ENCODE results near the gene NELFB. TPM values are rescaled to one million over a fixed set of nuclear protein-coding genes. Genes with fewer than 3 reads are reported as not detected.
A peak's percentile ranks its signal among the peaks of the same experiment; 100 is the strongest.
"Not testable (repeated sequence)": the region's sequence is repeated elsewhere in the genome, so short reads cannot be mapped to it uniquely, and the experiment has no call there.

Gene NELFB
- total RNA-seq, 3 donors from 2014 or later: 32.6 to 39.2 (median 38.7) TPM

DNA sequence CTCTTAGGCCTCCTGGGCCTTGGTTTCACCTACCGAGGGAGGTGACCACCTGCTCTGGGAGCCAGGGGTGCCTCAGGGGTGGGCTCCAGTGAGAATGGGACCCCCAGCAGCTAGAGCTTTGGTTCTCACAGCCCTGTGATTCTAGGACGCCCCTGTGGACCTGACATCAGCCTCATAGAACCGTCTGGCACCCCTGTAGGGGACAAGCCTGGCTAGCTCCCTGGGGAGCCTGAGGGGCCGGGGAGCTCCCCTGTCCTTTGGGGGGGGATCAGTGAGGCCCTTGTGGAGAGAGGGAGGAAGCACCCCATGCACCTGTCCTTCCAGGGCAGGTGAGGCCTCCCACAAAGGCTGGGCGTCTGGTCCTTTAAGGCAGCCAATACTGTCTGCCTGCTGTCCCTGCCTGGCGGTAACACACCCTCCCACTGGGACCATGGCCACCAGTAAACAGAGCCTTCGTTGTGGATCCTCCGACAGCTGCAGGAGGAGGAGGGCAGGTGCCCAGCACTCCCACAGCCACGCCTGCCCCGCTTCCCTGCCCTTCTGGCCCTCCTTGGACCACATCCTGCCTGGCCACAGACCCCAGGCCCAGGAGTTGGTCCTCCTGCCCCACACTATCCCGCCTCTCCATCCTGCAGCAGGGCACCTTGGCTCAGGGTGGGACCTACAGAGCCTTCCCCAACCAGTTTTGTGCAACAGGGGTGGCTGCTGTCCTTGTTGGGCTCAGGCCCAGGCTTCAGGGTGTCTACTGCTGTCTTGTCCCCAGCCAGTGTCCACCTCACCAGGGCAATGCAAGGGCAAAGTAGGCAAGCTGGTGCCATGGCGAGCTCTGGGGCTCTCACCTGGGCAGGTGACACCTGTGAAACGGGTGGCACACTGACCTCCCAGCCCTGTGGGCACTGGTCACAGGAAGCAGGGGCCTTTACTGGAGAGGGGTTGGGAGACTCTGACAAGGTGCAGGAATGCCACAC lies 17.1 kb upstream of the NELFB start:
- intact Hi-C loops (cut with DNase I; ENCODE audit: low total_unique reads): loop anchor here (10.0 kb wide), 1 partner anchor 123 kb away; the partner anchor contains the start of gene DPP7
- TF ChIP-seq POLR2A (IDR thresholded peaks at IDR 0.05) (no peak), POLR2AphosphoS5 (IDR thresholded peaks at IDR 0.05) (no peak)
- TF ChIP-seq, protein P1, sequence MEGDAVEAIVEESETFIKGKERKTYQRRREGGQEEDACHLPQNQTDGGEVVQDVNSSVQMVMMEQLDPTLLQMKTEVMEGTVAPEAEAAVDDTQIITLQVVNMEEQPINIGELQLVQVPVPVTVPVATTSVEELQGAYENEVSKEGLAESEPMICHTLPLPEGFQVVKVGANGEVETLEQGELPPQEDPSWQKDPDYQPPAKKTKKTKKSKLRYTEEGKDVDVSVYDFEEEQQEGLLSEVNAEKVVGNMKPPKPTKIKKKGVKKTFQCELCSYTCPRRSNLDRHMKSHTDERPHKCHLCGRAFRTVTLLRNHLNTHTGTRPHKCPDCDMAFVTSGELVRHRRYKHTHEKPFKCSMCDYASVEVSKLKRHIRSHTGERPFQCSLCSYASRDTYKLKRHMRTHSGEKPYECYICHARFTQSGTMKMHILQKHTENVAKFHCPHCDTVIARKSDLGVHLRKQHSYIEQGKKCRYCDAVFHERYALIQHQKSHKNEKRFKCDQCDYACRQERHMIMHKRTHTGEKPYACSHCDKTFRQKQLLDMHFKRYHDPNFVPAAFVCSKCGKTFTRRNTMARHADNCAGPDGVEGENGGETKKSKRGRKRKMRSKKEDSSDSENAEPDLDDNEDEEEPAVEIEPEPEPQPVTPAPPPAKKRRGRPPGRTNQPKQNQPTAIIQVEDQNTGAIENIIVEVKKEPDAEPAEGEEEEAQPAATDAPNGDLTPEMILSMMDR (IDR thresholded peaks at IDR 0.05): no peak
- H3K4me1 ChIP-seq: peaks cover 5 to 28% of the 10 kb centered on the region in 2 donors
- H3K27ac ChIP-seq: peak overlapping the region; percentile 80
- no peaks in the 10 kb centered on the region for H3K9me3 ChIP-seq
- DNase-seq (ENCODE audit: low spot score in 2 of 2): peak; percentile 50 to 80
- no peak overlapping the region for H3K4me3 ChIP-seq
- peaks cover 18 to 30% of the 10 kb centered on the region in 2 donors for H3K27me3 ChIP-seq
- no peaks in the 10 kb centered on the region for H3K36me3 ChIP-seq

DNA sequence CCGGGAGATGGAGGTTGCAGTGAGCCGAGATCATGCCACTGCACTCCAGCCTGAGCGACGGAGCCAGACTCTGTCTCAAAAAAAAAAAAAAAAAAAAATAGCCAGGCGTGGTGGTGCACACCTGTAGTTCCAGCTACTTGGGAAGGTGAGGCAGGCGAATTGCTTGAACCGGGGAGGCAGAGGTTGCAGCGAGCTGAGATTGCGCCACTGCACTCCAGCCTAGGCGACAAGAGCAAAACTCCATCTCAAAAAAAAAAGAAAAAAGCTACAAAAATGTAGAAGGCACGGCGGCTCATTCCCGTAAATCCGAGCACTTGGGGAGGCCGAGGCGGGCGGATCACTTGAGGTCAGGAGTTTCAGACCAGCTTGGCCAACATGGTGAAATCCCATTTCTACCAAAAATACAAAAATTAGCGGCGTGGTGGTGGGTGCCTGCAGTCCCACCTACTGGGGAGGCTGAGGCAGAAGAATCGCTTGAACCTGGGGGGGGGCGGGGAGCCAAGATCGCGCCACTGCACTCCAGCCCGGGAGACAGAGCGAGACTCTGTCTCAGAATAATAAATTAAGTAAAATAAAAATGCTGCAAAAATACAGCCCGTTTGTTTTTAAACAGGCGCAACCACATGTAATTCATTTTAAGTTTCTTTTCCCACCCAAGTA lies 15.5 kb upstream of the NELFB start:
- DNase-seq (ENCODE audit: low spot score in 2 of 2); H3K36me3 ChIP-seq; H3K9me3 ChIP-seq: not testable (repeated sequence)
- Histone ChIP-seq H3K27me3 (peaks cover 6 to 13% of the 10 kb centered on the region in 2 donors), H3K27ac (peak overlapping the region; percentile 91 to 97), H3K4me3 (peak overlapping the region; percentile 65 to 98 (median 71)), H3K4me1 (peaks cover 5 to 28% of the 10 kb centered on the region in 2 donors)
- intact Hi-C loops (cut with DNase I; ENCODE audit: low total_unique reads): loop anchor here (10.0 kb wide), 1 partner anchor 125 kb away; the partner anchor contains the start of gene DPP7

DNA sequence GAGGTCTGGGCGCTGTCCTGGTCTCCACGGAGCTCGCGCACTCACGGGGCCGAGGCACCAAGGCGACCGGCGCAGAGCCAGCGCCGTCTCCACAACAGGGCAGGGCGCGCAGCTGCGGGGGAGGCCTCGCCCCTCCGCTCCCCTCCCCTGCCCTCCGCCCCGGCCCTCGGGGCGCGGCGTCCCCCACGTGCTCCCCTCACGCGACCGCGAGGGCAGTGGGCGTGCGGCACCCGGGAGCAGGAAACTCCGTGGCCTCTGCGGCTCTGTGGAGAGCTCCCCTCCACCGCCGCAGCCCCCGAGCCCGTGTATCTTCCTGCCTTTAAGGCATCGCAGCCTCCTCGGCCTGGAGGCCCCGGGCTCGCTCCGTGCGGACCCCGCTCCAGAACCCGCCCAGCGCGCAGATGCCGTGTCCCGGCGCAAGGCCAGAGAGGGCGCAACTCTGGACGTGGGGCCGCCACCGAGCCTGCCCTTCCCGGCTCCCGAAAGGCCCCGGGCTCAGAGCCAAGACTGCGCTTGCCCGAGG lies 14.7 kb upstream of the NELFB start:
- Histone ChIP-seq H3K27ac (peak overlapping the region; percentile 91 to 97), H3K27me3 (peaks cover 2 to 6% of the 10 kb centered on the region in 2 donors), H3K4me3 (peak overlapping the region; percentile 65 to 98 (median 71)), H3K4me1 (peaks cover 5 to 28% of the 10 kb centered on the region in 2 donors), H3K9me3 (no peaks in the 10 kb centered on the region), H3K36me3 (no peaks in the 10 kb centered on the region)
- DNase-seq (ENCODE audit: low spot score in 2 of 2): peak; percentile 72 to 79
- intact Hi-C loops (cut with DNase I; ENCODE audit: low total_unique reads): no loop called here
- peak; percentile 34 for TF ChIP-seq POLR2A (IDR thresholded peaks at IDR 0.05)
- peak; percentile 20 to 75 (median 44) for TF ChIP-seq POLR2AphosphoS5 (IDR thresholded peaks at IDR 0.05)
- TF ChIP-seq, protein P1 (IDR thresholded peaks at IDR 0.05): no peak

DNA sequence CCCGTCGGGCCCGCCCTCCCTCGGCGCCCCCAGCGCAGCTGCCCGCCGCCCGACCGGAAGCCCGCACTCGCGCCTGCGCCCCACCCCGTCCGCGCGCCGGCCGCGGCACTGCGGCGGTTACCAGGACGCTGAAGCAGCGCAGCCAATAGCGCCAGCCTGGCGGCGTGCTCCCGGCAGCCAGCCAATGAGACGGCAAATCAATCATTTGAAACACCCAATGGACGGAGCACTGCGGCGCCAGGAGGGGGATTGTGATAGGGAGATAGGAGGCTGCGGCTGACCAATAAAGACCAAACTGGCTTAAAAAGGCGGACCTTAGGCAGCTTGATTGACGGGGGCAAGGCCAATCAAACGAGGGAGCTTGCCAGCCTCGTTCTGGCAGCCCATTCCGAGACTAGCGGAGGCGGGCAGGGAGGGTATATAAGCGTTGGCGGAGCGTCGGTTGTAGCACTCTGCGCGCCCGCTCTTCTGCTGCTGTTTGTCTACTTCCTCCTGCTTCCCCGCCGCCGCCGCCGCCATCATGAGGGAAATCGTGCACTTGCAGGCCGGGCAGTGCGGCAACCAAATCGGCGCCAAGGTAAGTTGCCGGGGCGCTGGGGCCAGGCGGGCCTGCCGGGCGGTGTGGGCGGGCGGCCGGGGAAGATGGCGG lies 14.2 kb upstream of the NELFB start, which contains the start of gene TUBB4B:
Gene TUBB4B (plus strand): TSS at position 447 of the 649 bp plus-strand sequence. CDS start 74 bp downstream, at position 521.
- intact Hi-C loops (cut with DNase I; ENCODE audit: low total_unique reads): no loop called here
- Histone ChIP-seq H3K4me1 (peaks cover 5 to 26% of the 10 kb centered on the region in 2 donors), H3K27me3 (peaks cover 0 to under 1% of the 10 kb centered on the region in 2 donors), H3K9me3 (no peaks in the 10 kb centered on the region), H3K36me3 (no peaks in the 10 kb centered on the region), H3K4me3 (peak within 1 kb of the TSS; percentile 71 to 98 (median 76)), H3K27ac (peak within 1 kb of the TSS; percentile 91 to 99)
- TF ChIP-seq POLR2AphosphoS5 (IDR thresholded peaks at IDR 0.05) (peak; percentile 100), POLR2A (IDR thresholded peaks at IDR 0.05) (peak; percentile 99)
- TF ChIP-seq, protein P1 (IDR thresholded peaks at IDR 0.05): peak; percentile 3 to 31 (median 10)
- peak; percentile 99 to 100 for DNase-seq (ENCODE audit: low spot score in 2 of 2)
